GM12801 (cell line): ENCODE data around the gene RPL29.

Experiments used
- CTCF ChIP-seq: IDR thresholded peaks from one replicate; pipeline ENCODE4 v1.5.1; 2011; ENCODE audit warnings: control low read depth; ENCODE audit not compliant: insufficient read length; ENCODE audit errors: extremely low read depth

RPL29 gene

GRCh38 chr3:52019352-52020080 lies 23.8 kb upstream of the RPL29 start:
- no peak for TF ChIP-seq CTCF

GRCh38 chr3:52018319-52019000 lies 22.8 kb upstream of the RPL29 start:
- no peak for TF ChIP-seq CTCF

GRCh38 chr3:52017586-52017985 lies 21.9 kb upstream of the RPL29 start:
- no peak for TF ChIP-seq CTCF

GRCh38 chr3:52015438-52016228 lies 19.9 kb upstream of the RPL29 start:
- TF ChIP-seq CTCF, result no peak

GRCh38 chr3:52014613-52015012 lies 18.9 kb upstream of the RPL29 start:
- no peak for TF ChIP-seq CTCF

GRCh38 chr3:52013802-52014598 lies 18.3 kb upstream of the RPL29 start:
- TF ChIP-seq CTCF, result no peak
